HepG2 (cell line): ENCODE data around the gene GRB2. TPM values are rescaled to one million over a fixed set of nuclear protein-coding genes. Genes with fewer than 3 reads are reported as not detected.

ENCODE experiments used
- ARNT2 ChIP-seq: sonication (generic); formaldehyde crosslinking; IDR thresholded peaks from 2 replicates; pipeline ENCODE4 v1.8.0; 2022; ENCODE audit warnings: mild to moderate bottlenecking, low read depth, missing genetic modification reagents, moderate library complexity
- EEA1 ChIP-seq: sonication (generic); formaldehyde crosslinking; IDR thresholded peaks from 2 replicates; pipeline ENCODE4 v1.5.1; 2020; ENCODE audit warnings: mild to moderate bottlenecking, missing genetic modification reagents, borderline replicate concordance
- ETV6 ChIP-seq: sonication (generic); formaldehyde crosslinking; conservative IDR thresholded peaks from 2 replicates; pipeline ENCODE4 v1.4.0; 2020; ENCODE audit warnings: missing genetic modification reagents
- FOXO1 ChIP-seq: sonication (generic); formaldehyde crosslinking; IDR thresholded peaks from 2 replicates; pipeline ENCODE4 v1.4.0; 2020; ENCODE audit warnings: missing genetic modification reagents
- HCFC1 ChIP-seq: fragments of 150-350 bp; IDR thresholded peaks from 2 replicates; pipeline ENCODE4 v1.6.1; 2014; ENCODE audit warnings: low read depth, low read length
- HNRNPUL1 ChIP-seq: fragments of 200-400 bp; formaldehyde crosslinking; IDR thresholded peaks from 2 replicates; pipeline ENCODE4 v1.6.1; 2017; ENCODE audit warnings: low read depth, mild to moderate bottlenecking, low read length, moderate library complexity
- NFATC3 ChIP-seq: sonication (generic); formaldehyde crosslinking; IDR thresholded peaks from 2 replicates; pipeline ENCODE4 v1.5.1; 2020; ENCODE audit warnings: mild to moderate bottlenecking, missing genetic modification reagents
- NRL ChIP-seq: sonication (generic); formaldehyde crosslinking; IDR thresholded peaks from 2 replicates; pipeline ENCODE4 v1.5.0; 2020; ENCODE audit warnings: missing genetic modification reagents, mild to moderate bottlenecking, moderate library complexity, borderline replicate concordance
- PHF8 ChIP-seq: sonication (generic); formaldehyde crosslinking; IDR thresholded peaks from 2 replicates; pipeline ENCODE4 v1.5.0; 2020; ENCODE audit warnings: missing genetic modification reagents
- POLR2AphosphoS5 ChIP-seq: IDR thresholded peaks from 2 replicates; pipeline ENCODE4 v1.6.1; 2012; ENCODE audit warnings: low read depth, low read length
- SP4 ChIP-seq: sonication (generic); formaldehyde crosslinking; IDR thresholded peaks from 2 replicates; pipeline ENCODE4 v1.8.1; 2023; ENCODE audit warnings: mild to moderate bottlenecking, missing genetic modification reagents
- SPEN ChIP-seq: sonication (generic); formaldehyde crosslinking; IDR thresholded peaks from 2 replicates; pipeline ENCODE4 v1.5.1; 2020; ENCODE audit warnings: low read depth, mild to moderate bottlenecking, missing genetic modification reagents
- ZKSCAN5 ChIP-seq: sonication (generic); formaldehyde crosslinking; IDR thresholded peaks from 2 replicates; pipeline ENCODE4 v1.5.1; 2020; ENCODE audit warnings: mild to moderate bottlenecking, missing genetic modification reagents
- ZNF33B ChIP-seq: sonication (generic); formaldehyde crosslinking; IDR thresholded peaks from 2 replicates; pipeline ENCODE4 v1.5.1; 2020; ENCODE audit warnings: mild to moderate bottlenecking, missing genetic modification reagents
- ZNF34 ChIP-seq: sonication (generic); formaldehyde crosslinking; IDR thresholded peaks from 2 replicates; pipeline ENCODE4 v1.4.0; 2020; ENCODE audit warnings: mild to moderate bottlenecking, missing genetic modification reagents, borderline replicate concordance
- ZNF451 ChIP-seq: sonication (generic); formaldehyde crosslinking; IDR thresholded peaks from 2 replicates; pipeline ENCODE4 v1.5.0; 2020; ENCODE audit warnings: mild to moderate bottlenecking, missing genetic modification reagents
- ZNF619 ChIP-seq: sonication (generic); formaldehyde crosslinking; IDR thresholded peaks from 2 replicates; pipeline ENCODE4 v1.4.0; 2020; ENCODE audit warnings: mild to moderate bottlenecking, missing genetic modification reagents
- ZSCAN20 ChIP-seq: sonication (generic); formaldehyde crosslinking; IDR thresholded peaks from 2 replicates; pipeline ENCODE4 v1.4.0; 2020; ENCODE audit warnings: missing genetic modification reagents, mild to moderate bottlenecking, borderline replicate concordance
- polyA plus RNA-seq, 8 experiments: library from polyadenylated mRNA; depleted of rRNA in 3 of 8; stranded (reverse) in 7 of 8; unstranded in 1 of 8; fragments of >200 nt; fragmentation: Illumina TruSeq in 4 of 8; extraction: Trizol in 4 of 8; gene quantifications; 2 replicates each; pipeline versions ENCODE4 v1.2.1 to v1.2.3, GENCODE V29; 2011 to 2016; ENCODE audit warnings: low read depth in 4 of 8, missing spikeins in 1 of 8, mixed read lengths in 1 of 8; ENCODE audit not compliant: insufficient read depth in 1 of 8
- total RNA-seq, 5 experiments: library from RNA; depleted of rRNA; stranded (reverse); fragments of >200 nt; fragmentation: Illumina TruSeq; extraction: Trizol; gene quantifications; 2 replicates each; pipeline ENCODE4 v1.2.3, GENCODE V29; 2016; ENCODE audit warnings: low read depth in 1 of 5
- TF ChIP-seq, protein P1 (sequence below): sonication (generic); formaldehyde crosslinking; IDR thresholded peaks from 2 replicates; pipeline ENCODE4 v1.8.0; 2022; ENCODE audit warnings: low read depth, missing genetic modification reagents
- TF ChIP-seq, protein P2 (sequence below): sonication (generic); formaldehyde crosslinking; IDR thresholded peaks from 2 replicates; pipeline ENCODE4 v1.8.1; 2022; ENCODE audit warnings: mild to moderate bottlenecking, missing genetic modification reagents
- TF ChIP-seq, protein P3 (sequence below): sonication (generic); formaldehyde crosslinking; IDR thresholded peaks from 2 replicates; pipeline ENCODE4 v1.5.1; 2020; ENCODE audit warnings: mild to moderate bottlenecking, missing genetic modification reagents, moderate library complexity
- TF ChIP-seq, protein P4 (sequence below): sonication (generic); formaldehyde crosslinking; IDR thresholded peaks from 2 replicates; pipeline ENCODE4 v1.5.0; 2020; ENCODE audit warnings: missing genetic modification reagents, mild to moderate bottlenecking, borderline replicate concordance
- TF ChIP-seq, protein P5 (sequence below): sonication (generic); formaldehyde crosslinking; IDR thresholded peaks from 2 replicates; pipeline ENCODE4 v1.8.1; 2022; ENCODE audit warnings: low read depth, mild to moderate bottlenecking, missing genetic modification reagents

GRB2 gene
- total and polyA plus RNA-seq, 2 of the 13 experiments (the other 11 are each of a cell fraction or from before 2014, with no cell fraction given) = 84.6 to 92.3 TPM

DNA sequence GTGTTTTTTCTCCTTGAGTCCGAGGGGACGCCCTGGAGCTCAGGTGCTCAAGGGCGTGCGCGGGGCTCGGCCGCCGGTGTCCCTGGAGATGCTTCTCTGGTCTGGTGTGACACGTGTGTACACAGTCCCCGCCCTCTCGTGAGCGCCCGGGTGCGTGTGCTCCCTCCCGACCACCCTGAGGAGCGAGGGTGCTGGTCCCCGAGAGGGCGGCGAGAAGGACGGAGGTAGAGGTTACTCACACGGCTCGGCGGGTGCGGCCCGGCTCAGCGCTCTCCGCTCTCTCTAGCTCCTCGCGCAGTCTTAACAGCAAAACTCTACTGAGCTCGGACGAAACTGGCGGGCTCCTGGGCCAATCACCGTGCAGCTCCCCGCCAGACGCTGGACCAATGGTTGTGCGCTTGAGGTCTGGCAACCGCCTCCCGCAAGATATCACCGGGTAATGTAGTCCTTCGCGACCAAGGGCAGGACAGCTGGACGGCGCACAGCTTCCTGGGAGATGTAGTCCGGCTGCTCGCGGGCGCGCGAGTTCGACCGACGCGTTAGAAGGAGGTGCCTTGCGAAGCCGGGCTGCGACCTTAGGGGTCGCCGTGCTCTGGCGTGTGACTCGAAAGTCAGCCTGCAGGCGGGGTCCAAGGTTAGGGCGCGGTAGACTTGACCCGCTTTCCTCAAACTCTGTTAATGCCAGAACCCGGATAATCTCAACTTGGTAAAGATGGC is 116.2 kb downstream of the GRB2 start, which contains the start of gene SLC25A19 (continued):
- TF ChIP-seq, protein P1, sequence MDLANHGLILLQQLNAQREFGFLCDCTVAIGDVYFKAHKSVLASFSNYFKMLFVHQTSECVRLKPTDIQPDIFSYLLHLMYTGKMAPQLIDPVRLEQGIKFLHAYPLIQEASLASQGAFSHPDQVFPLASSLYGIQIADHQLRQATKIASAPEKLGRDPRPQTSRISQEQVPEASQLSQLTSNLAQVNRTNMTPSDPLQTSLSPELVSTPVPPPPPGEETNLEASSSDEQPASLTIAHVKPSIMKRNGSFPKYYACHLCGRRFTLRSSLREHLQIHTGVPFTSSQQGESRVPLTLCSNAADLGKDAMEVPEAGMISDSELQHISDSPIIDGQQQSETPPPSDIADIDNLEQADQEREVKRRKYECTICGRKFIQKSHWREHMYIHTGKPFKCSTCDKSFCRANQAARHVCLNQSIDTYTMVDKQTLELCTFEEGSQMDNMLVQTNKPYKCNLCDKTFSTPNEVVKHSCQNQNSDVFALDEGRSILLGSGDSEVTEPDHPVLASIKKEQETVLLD (CRISPR knock-in tag) = no peak
- TF ChIP-seq FOXO1 (CRISPR knock-in tag) = 0 out of 2 replicates have a peak, but pooled peaks have one; percentile 46
- TF ChIP-seq, protein P2, sequence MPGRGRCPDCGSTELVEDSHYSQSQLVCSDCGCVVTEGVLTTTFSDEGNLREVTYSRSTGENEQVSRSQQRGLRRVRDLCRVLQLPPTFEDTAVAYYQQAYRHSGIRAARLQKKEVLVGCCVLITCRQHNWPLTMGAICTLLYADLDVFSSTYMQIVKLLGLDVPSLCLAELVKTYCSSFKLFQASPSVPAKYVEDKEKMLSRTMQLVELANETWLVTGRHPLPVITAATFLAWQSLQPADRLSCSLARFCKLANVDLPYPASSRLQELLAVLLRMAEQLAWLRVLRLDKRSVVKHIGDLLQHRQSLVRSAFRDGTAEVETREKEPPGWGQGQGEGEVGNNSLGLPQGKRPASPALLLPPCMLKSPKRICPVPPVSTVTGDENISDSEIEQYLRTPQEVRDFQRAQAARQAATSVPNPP (CRISPR knock-in tag) = peak; percentile 40; the same call in 1 of the 2 replicates
- no peak for TF ChIP-seq HNRNPUL1
- peak; percentile 79 for TF ChIP-seq SP4 (CRISPR knock-in tag)
- peak; percentile 97 for TF ChIP-seq POLR2AphosphoS5
- no peak for TF ChIP-seq ZSCAN20 (CRISPR knock-in tag)
- TF ChIP-seq ZKSCAN5 (CRISPR knock-in tag) = no peak; the same call in 1 of the 2 replicates
- TF ChIP-seq ETV6 = no peak; the same call in 1 of the 2 replicates
- peak; percentile 92 for TF ChIP-seq PHF8
- TF ChIP-seq, protein P3, sequence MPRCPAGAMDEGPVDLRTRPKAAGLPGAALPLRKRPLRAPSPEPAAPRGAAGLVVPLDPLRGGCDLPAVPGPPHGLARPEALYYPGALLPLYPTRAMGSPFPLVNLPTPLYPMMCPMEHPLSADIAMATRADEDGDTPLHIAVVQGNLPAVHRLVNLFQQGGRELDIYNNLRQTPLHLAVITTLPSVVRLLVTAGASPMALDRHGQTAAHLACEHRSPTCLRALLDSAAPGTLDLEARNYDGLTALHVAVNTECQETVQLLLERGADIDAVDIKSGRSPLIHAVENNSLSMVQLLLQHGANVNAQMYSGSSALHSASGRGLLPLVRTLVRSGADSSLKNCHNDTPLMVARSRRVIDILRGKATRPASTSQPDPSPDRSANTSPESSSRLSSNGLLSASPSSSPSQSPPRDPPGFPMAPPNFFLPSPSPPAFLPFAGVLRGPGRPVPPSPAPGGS = peak; percentile 91; the same call in 1 of the 2 replicates
- no peak; the same call in 1 of the 2 replicates for TF ChIP-seq ZNF33B (CRISPR knock-in tag)
- TF ChIP-seq HCFC1 = peak; percentile 98
- peak; percentile 82 for TF ChIP-seq SPEN (CRISPR knock-in tag)
- TF ChIP-seq NRL (CRISPR knock-in tag) = no peak
- no peak for TF ChIP-seq NFATC3
- no peak; the same call in 1 of the 2 replicates for TF ChIP-seq ZNF451 (CRISPR knock-in tag)
- TF ChIP-seq ARNT2 (CRISPR knock-in tag) = peak; percentile 82; the same call in 1 of the 2 replicates
- TF ChIP-seq, protein P4, sequence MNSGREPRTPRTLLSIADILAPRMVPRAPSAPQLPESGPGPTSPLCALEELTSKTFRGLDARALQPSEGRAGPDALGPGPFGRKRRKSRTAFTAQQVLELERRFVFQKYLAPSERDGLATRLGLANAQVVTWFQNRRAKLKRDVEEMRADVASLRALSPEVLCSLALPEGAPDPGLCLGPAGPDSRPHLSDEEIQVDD = peak; percentile 66
- TF ChIP-seq ZNF34 = no peak; the same call in 1 of the 2 replicates
- TF ChIP-seq, protein P5, sequence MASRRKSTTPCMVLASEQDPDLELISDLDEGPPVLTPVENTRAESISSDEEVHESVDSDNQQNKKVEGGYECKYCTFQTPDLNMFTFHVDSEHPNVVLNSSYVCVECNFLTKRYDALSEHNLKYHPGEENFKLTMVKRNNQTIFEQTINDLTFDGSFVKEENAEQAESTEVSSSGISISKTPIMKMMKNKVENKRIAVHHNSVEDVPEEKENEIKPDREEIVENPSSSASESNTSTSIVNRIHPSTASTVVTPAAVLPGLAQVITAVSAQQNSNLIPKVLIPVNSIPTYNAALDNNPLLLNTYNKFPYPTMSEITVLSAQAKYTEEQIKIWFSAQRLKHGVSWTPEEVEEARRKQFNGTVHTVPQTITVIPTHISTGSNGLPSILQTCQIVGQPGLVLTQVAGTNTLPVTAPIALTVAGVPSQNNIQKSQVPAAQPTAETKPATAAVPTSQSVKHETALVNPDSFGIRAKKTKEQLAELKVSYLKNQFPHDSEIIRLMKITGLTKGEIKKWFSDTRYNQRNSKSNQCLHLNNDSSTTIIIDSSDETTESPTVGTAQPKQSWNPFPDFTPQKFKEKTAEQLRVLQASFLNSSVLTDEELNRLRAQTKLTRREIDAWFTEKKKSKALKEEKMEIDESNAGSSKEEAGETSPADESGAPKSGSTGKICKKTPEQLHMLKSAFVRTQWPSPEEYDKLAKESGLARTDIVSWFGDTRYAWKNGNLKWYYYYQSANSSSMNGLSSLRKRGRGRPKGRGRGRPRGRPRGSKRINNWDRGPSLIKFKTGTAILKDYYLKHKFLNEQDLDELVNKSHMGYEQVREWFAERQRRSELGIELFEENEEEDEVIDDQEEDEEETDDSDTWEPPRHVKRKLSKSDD (CRISPR knock-in tag) = peak; percentile 96
- 0 out of 2 replicates have a peak, but pooled peaks have one; percentile 79 for TF ChIP-seq EEA1 (CRISPR knock-in tag)
- TF ChIP-seq ZNF619 (CRISPR knock-in tag) = peak; percentile 99
